Measurements from ENCODE around the gene SHOC2. TPM values are rescaled to one million over a fixed set of nuclear protein-coding genes. Genes with fewer than 3 reads are reported as not detected.

The SHOC2 gene
- total RNA-seq, 2 donors from 2014 or later, result 70.1 to 80.0 TPM

DNA sequence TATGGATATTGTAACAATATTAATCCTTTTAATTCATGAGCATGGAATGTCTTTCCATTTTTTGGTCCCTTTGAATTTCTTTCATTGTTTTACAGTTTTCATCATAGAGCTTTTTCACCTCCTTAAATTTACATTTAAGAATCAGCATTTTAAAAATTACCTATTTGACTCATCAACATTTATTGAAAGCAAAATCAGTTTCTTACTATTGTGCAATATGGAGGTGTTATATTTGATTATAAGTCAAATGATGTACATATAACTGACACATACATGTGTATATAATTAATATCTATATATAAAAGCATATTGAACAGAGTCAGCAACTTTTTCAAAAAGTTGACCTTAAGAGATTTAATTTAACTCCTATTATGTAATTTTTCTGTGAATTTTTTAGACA lies 52.2 kb downstream of the SHOC2 start:
- intact Hi-C loops (cut with DNase I), result no loop called here
- no peak for DNase-seq (ENCODE audit: low spot score)

DNA sequence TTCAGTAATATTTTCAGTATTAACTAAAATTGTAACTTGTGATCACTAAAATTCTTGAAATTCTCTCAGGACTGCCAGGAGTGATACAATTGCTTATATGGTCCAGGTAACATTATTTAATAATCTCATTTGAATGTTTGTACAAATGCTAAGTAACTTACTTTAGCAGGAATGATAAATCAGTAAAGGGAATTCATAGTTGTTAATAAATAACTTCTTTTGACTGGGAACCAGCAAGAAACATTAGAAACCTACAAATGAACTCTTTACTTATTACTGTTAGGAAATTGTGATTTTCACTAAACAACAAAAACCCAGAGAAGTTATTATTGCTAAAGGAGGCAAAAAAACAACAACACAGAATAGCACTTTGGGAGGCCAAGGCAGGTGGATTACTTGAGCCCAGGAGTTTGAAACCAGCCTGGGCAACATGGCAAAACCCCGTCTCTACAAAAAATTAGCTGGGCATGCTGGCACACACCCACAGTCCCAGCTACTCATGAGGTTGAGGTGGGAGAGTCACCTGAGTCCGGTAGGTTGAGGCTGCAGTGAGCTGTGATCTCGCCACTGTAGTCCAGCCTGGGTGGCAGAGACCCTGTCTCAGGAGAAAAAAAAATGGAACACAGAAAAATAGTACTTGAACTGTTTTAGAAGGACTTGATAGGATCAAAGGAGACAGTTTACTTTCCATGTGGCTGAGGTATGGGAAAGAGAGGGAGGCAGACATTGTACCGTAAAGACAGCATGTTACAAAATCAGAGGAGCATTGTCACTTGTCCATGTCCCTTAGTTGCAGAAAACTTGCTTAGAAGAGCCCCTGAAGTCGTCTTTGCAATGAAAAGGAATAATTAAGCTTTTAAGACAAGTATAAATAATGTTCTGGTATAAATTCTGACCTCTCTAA lies 53.1 kb downstream of the SHOC2 start:
- intact Hi-C loops (cut with DNase I), result no loop called here
- DNase-seq (ENCODE audit: low spot score), result no peak

DNA sequence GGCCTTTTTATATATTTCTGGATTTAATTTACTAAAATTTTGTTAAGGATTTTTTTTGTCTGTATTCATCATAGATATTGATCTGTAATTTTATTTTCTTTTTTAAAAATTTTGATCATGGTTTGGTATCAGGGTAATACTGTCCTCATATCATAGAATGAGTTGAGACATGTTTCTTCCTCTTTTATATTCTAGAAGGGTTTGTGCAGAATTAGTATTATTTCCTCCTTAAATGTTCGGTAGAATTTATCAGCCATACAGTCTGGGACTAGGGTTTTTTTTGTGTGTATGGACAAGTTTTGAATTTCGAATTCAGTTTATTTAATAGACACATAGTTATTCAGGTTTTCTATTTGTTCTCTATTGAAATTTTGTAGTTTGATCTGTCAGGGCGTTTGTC lies 54.0 kb downstream of the SHOC2 start:
- DNase-seq (ENCODE audit: low spot score), result no peak
- intact Hi-C loops (cut with DNase I), result no loop called here

DNA sequence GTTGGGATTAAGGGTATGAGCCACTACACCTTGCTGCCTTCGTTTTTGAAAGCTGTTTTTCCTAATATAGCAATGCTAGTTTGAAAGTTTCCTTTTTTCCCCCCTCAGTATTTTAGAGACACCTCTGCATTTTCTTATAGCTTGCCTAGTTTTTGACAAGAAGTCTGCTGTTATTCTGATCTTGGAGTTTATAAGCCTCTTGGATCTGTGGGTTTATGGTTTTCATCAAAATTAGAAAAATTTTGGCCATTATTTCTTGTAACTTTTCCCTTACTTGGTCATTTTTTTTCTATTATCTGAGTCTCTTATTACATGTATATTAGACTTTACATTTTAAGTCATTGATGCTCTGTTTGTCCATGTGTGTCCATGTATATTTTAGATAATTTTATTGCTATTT lies 57.2 kb downstream of the SHOC2 start:
- no peak for DNase-seq (ENCODE audit: low spot score)
- intact Hi-C loops (cut with DNase I), result no loop called here

DNA sequence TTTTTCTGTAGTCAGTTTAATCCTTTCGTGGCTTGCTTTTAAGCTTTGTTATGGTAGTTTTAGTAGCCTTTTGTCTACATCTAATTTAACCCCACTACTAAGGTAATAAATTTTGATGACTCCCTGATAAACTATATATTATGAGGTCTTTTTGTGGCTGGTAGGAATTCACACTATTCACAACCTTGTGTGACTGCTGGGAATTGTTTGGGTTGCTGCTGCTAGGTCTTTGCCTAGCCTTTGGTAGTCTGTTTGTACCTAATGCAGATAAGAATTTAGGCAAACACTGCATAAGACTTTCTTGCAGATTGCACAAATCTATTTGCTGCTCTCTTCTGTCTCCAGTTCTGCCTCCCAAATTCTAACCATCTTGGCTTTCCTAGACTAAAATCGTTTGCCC lies 58.3 kb downstream of the SHOC2 start:
- no peak for DNase-seq (ENCODE audit: low spot score)
- intact Hi-C loops (cut with DNase I), result no loop called here

DNA sequence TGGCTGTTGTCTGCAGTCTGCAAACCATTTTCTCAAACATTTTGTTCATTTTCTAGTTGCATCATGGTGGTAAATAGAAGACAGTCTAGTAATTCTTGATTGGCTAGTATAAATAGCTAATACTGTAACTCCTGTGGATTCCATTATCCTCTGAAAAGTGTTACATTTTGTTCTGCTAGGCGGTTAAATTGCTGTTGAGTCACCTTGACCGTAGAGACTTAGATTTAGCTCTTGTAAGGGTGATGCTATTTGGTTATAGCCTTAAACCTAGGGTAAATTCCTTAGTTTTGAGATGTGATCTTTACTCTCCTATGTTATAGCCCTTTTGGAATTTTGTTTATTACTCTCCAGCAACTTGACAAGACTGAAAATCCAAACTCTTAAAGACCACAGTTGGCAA lies 58.8 kb downstream of the SHOC2 start:
- DNase-seq (ENCODE audit: low spot score), result no peak
- intact Hi-C loops (cut with DNase I), result no loop called here

DNA sequence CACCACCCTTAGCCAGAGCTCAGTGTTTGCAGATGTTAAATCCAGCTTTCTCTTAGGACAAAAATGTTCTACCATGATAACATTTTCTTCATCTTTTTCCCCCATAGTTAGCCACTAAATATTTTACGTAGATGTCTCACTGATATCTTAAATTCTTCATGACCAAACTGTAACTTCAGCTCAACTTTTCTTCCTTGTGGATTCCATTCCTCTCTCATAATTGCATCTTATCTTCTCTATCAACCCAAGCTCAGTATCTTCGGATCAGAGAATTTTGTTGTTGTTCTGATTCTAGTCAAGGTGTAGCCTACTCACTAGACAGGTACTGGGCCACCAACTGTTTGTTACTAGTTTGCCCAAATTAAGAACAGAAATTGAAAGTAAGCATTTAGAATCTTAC lies 60.2 kb downstream of the SHOC2 start:
- DNase-seq (ENCODE audit: low spot score), result no peak
- intact Hi-C loops (cut with DNase I), result no loop called here

DNA sequence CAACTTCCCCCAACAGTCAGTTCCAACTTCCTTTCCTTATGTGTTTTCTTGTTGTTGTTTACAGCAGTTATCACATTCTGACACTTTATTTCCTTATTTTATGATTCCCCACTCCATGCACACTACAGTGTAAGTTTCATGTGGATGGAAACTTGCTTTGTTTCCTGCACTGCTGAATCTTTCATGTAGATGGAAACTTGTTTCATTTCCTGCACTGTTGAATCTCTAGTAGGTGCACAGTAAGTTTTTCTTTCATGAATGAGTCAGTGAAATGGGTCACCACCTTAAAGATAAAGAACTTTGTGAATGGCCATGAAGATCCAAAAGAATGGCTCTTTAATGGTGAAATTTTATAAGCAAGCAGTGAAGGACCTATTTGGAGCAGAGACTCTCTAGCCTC lies 61.4 kb downstream of the SHOC2 start:
- intact Hi-C loops (cut with DNase I), result no loop called here
- DNase-seq (ENCODE audit: low spot score), result no peak

DNA sequence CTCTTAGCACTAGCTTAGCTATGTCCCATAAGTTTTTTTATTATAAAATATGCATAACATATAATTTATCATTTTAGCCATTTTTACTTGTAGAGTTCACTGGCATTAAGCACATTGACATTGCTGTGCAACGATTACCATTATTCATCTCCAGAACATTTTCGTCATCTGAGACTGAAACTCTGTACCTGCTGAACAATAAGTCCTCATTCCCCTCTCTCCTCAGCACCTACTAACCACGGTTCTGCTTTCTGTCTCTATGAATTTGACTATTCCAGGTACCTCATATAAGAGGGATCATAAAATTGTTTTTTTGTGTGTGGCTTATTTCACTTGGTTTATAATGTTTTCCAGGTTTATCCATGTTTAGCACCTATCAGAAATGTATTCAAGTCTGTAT lies 64.1 kb downstream of the SHOC2 start:
- DNase-seq (ENCODE audit: low spot score), result no peak
- intact Hi-C loops (cut with DNase I), result no loop called here

DNA sequence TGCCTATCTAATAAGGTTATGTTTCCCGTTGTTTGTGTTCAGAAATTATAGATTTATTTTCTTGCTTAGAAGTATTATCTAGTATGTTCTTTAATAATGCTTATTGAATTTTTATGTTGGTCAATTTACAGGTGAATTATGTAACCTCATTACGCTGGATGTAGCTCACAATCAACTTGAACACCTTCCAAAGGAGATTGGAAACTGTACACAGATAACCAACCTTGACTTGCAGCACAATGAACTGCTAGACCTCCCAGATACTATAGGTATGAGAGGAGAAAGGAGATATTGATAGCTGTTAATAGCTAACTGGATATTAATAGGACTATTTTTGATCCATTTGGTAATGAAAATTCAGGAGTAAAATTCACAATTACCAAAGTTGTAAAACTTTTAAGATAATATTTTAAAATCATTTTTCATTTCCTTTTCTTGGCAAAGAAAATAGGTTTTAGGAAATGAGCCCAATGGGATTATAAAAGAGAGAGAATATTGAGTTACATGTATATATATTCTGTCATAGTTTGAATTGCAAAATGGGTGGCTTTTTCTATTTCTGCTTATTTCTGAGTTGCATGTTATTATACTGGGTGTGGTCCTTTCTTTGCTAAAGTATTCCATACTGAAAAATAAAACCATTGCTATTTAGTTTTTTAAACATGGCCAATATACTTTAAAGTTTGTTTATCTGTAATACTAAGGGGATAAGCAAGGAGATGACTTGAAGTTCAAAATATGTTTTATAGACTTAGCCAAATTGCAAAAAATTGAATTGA lies 66.3 kb downstream of the SHOC2 start:
- DNase-seq (ENCODE audit: low spot score), result no peak
- intact Hi-C loops (cut with DNase I), result no loop called here

DNA sequence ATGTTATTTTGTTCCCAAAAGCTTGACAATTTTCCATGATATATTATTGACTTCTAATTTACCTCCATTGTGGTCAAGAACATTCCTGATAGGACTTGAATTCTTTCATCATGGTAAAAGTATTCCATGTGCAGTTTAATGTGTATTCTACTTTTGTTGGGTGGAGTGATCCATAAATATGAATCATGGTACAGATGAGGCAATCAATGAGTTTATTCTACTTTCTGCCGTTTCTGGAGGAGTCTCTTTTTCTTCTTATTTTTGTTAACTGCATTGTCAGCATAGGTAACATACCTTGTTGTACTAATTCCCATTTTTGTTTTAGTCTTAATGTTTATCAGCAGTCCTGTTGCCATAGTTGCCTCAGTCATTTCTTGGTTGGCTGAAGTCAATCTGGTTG lies 69.6 kb downstream of the SHOC2 start:
- no peak for DNase-seq (ENCODE audit: low spot score)
- intact Hi-C loops (cut with DNase I), result no loop called here

DNA sequence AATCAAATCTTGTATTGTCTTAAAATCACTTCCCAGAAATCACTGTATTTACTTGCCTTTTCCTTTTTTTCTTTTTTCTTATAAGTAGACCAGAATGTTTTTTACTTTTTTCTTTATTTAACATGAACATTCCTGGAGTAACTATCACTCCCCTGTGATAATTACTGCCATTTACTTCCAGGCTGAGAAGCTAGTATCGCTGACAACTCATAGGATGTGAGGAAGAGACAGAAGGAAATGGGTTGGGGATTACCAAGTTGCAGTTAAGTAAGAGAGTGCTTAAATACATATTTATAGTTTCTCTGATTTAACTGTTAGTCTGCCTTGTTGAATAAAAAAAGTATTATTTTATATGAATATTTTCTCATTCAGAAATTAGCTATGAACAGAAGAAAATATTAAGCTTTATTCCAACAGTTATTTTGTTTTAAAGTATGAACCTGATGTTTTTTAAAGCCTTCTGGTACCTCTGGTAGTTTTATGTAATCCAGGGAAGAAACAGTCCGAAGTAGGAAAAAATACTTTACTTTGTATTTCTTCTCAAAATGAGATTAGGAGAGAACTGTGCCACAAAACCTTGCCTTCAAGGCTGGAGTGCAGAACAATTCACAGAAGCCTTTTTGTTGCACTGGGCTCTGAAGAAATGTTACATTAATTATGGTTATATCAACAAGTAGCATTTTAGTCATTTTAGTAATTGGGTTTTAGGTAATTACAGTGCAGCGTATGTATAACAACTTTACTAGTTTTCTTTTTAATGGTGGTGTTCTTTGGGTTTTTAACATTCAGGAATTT lies 72.8 kb downstream of the SHOC2 start:
- intact Hi-C loops (cut with DNase I), result no loop called here
- no peak for DNase-seq (ENCODE audit: low spot score)

DNA sequence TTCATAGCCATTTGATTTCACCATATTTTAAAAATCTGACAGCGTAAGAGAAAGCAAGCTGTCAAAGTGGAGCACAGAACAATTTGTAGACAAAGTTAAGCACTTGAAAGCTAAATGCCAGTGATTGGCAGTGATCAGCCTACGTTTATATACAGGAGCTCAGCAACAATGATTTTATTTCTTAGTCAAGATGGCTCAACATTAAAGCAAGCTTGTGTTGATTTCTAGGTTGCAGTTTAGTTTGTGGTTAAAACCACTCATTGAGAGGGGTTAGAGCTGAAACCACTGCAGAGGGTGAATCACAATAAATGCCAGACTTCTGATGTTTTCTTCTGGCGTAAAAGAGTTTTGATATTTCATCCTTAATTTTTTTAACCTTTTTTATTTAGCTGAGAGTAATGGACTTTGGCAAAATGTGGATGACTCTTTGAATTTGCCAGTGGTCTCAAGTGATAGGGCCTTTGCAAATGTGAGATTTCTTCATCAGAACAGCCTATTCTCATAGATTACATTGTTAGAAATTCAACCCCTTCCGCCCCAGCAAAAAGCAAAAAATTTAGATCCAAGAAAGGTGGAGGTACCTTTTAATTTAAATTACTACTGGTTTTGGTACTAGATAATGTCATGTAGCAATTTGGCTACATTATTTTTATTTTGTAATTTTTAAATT lies 73.8 kb downstream of the SHOC2 start:
- no peak for DNase-seq (ENCODE audit: low spot score)
- intact Hi-C loops (cut with DNase I), result no loop called here

DNA sequence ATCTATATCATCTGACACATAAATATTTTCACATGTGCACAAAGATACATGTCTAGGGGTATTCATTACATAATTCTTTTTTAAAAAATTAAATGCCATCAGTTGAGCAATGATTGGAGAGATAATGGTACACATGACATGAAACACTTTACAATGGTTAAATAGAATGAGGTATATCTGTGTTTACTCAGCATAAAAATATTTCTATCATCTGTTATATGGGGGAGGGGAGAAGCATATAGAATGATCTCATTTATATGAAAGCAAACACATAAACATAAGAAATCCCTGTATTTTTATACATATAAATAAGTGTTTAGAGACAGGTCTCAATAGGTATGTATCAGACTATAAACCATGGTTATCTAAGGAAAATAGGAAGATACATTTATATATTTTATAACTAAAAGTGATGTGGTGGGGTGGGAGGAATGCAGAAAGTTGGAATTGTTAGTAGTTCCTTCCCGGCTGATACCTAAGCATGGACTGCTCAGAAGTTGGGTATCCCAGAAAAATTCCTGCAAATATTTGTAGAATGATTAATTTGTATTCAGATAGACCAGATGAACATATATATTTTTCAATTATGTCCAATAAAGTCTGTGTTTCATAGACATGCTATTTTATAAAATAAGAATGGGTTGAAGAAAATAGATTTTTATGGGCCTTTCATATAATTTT lies 75.1 kb downstream of the SHOC2 start:
- no peak for DNase-seq (ENCODE audit: low spot score)
- intact Hi-C loops (cut with DNase I), result no loop called here

DNA sequence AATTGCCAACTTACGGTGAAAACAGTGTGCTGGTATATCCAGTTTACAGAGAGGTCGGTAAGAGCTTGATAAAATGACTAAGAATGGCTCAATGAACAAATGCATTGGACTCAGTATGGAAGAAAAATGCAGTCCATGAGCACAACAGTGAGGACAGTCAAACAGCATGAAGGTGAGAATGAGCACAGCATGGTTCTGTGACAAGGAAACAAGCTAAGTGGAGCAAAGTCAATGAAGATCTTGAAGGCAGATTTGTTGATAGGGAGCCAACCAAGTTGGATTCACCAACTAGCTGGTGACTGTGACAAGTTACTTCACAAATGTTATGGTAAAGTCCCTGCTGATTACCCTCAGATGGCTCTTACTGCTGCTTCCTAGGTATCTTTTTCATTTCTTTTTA lies 75.9 kb downstream of the SHOC2 start:
- intact Hi-C loops (cut with DNase I), result no loop called here
- DNase-seq (ENCODE audit: low spot score), result no peak

DNA sequence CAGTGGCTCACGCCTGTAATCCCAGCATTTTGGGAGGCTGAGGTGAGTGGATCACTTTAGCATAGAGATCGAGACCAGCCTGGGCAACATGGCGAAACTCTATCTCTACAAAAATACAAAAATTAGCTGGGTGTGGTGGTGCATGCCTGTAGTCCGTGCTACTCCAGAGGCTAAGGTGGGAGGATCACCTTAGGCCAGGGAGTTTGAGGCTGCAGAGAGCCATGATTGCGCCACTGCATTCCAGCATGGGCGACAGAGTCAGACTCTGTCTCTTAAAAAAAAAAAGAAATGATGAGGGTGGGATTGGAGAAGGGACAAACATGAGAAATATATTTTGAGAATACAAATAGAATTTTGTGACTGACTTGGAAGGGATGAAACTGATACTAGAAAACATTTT lies 76.9 kb downstream of the SHOC2 start:
- intact Hi-C loops (cut with DNase I), result no loop called here
- no peak for DNase-seq (ENCODE audit: low spot score)

DNA sequence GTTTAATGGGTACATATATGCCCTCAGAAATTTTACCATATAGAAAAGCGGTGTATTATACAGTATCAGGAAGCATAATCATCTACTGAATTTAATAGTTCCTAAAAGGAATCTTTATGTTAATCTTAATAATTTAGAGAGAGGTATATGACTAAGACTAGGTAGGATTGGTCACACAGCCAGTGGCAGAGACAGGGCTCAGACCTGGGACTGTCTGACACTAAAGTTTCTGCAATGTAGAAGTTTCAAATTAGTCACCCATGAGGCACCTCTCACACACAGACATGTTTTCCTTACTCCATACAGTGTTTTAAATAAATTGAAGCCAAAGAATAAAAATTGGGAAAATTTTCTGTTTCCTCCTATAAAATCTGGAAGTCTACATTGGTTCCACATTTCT lies 84.6 kb downstream of the SHOC2 start:
- intact Hi-C loops (cut with DNase I), result no loop called here
- no peak for DNase-seq (ENCODE audit: low spot score)

DNA sequence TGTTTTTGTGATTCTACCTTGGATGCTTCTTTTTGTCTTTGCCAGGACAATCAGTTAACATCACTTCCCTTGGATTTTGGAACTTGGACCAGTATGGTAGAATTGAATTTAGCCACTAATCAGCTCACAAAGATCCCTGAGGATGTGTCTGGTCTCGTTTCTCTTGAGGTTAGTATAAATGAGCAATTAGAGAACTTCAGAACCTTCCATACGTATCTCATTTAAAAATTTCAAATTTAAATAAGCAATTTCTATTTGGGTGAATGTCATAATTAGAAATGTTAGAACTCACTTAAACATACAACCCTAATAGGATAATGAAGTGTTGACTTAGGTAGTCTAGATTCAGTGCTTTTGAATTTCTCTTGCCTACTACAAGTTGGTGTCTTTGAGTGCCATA lies 88.1 kb downstream of the SHOC2 start:
- intact Hi-C loops (cut with DNase I), result no loop called here
- DNase-seq (ENCODE audit: low spot score), result no peak

DNA sequence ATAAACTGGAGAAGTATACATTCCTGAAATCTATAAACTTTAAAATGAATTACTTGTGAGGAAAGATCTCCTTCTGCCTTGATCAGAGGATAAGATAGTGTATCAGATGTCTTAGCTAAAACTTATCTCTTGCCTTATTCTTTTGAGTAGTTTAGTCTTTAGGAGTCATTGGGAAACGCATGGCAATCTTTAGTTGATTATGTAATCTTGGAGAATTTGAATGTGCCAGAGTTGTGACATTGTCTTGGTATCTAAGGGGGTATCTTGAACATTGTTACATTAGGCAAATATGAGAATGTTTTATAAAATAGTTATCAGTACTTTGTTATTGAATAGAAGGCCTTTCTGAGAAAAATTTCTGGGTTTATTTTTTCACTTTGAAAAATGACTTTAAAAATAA lies 95.8 kb downstream of the SHOC2 start:
- intact Hi-C loops (cut with DNase I), result no loop called here
- no peak for DNase-seq (ENCODE audit: low spot score)
